Body of pancreas (tissue), 4 donors: ENCODE results near the gene FBN1. TPM values are rescaled to one million over a fixed set of nuclear protein-coding genes. Genes with fewer than 3 reads are reported as not detected.
A peak's percentile ranks its signal among the peaks of the same experiment; 100 is the strongest.

Experiments
- ATAC-seq: fragments of 150-250 bp; one replicate; pipeline ENCODE4 v1.9.1; 2016
- DNase-seq, 4 donors: peaks; one replicate each; pipeline ENCODE4 v3.0.0-alpha.2; 2019
- H3K27ac ChIP-seq, 4 donors: fragments of 200-600 bp; sonication (generic); 1 replicate in 3 of 4; 2 replicates in 1 of 4; pipeline versions ENCODE4 v1.5.1 to v1.6.1; 2016 to 2019; ENCODE audit warnings: mild to moderate bottlenecking in 1 of 4, mixed read lengths in 1 of 4, moderate library complexity in 1 of 4
- H3K27me3 ChIP-seq, 2 donors: fragments of 200-600 bp; sonication (generic); one replicate each; pipeline ENCODE4 v1.6.0; 2016; ENCODE audit warnings: mild to moderate bottlenecking in 1 of 2
- H3K36me3 ChIP-seq, 2 donors: fragments of 200-600 bp; sonication (generic); replicated peaks in 1 of 2; 2 replicates each; pipeline ENCODE4 v1.5.1; 2016; ENCODE audit warnings: low read depth in 2 of 2; ENCODE audit not compliant: insufficient read depth in 1 of 2
- H3K4me1 ChIP-seq: fragments of 200-600 bp; sonication (generic); one replicate; pipeline ENCODE4 v1.6.0; 2016
- H3K4me3 ChIP-seq, 2 donors: fragments of 200-600 bp; sonication (generic); 1 replicate in 1 of 2; 2 replicates in 1 of 2; pipeline ENCODE4 v1.5.1; 2016 to 2019
- H3K9me3 ChIP-seq, 3 donors: fragments of 200-600 bp; sonication (generic); 1 replicate in 2 of 3; 2 replicates in 1 of 3; pipeline ENCODE4 v1.5.1; 2016
- CTCF ChIP-seq, 7 experiments: fragments of 450-650 bp in 4 of 7; fragments of 200-600 bp in 3 of 7; sonication (generic) in 3 of 7; IDR thresholded peaks; one replicate each; pipeline ENCODE4 v1.5.1; 2016 to 2019; ENCODE audit warnings: antibody characterized with exemption in 7 of 7
- POLR2A ChIP-seq, 3 donors: fragments of 450-650 bp; IDR thresholded peaks; one replicate each; pipeline ENCODE4 v1.6.1; 2016; ENCODE audit warnings: antibody characterized with exemption in 3 of 3, mild to moderate bottlenecking in 2 of 3
- WGBS, 2 donors: methylation state at CpG; one replicate each; pipeline ENCODE4 v1.1.5; 2017; 5-methylcytosine and 5-hydroxymethylcytosine counted together
- intact Hi-C: fragments of 100-400 bp; cut with DNase I; formaldehyde crosslinking; loops from one replicate; pipeline ENCODE4 v1.15.1; 2023
- total RNA-seq, 2 donors: library from RNA; depleted of rRNA; stranded (reverse); fragments of >200 nt; gene quantifications; one replicate each; pipeline ENCODE4 v1.1.0, GENCODE V29; 2016

Gene FBN1
- total RNA-seq, 2 donors from 2014 or later, result 12.7 to 51.1 TPM

- no peak for DNase-seq
- no peak for ATAC-seq
- H3K4me1 ChIP-seq, result peaks cover 19% of the 10 kb centered on the region
- TF ChIP-seq CTCF (IDR thresholded peaks at IDR 0.05), result no peak
- H3K27me3 ChIP-seq, result peaks cover 0 to 4% of the 10 kb centered on the region in 2 donors
- no peaks in the 10 kb centered on the region for H3K9me3 ChIP-seq
- H3K27ac ChIP-seq, result no peak overlapping the region
- no peak overlapping the region for H3K4me3 ChIP-seq
- no peaks in the 10 kb centered on the region for H3K36me3 ChIP-seq
- intact Hi-C loops, result no loop called here
Measured at GRCh38 chr15:48647962-48648361, 2.5 kb upstream of the FBN1 start.

- DNase-seq (no peak), ATAC-seq (no peak)
- H3K27me3 ChIP-seq, result peaks cover 0 to 4% of the 10 kb centered on the region in 2 donors
- H3K36me3 ChIP-seq, result no peaks in the 10 kb centered on the region
- H3K9me3 ChIP-seq, result no peaks in the 10 kb centered on the region
- H3K4me1 ChIP-seq, result peaks cover 19% of the 10 kb centered on the region
- TF ChIP-seq CTCF (IDR thresholded peaks at IDR 0.05) (no peak), POLR2A (IDR thresholded peaks at IDR 0.05) (no peak)
- intact Hi-C loops, result no loop called here
- no peak overlapping the region for H3K4me3 ChIP-seq
- 42 to 60% methylated on average over 7 to 11 of the region's 11 CpGs for WGBS, 2 donors
- H3K27ac ChIP-seq, result peak overlapping the region in 2 of 4 donors; percentile 47 to 62
Measured at GRCh38 chr15:48646331-48646730, 822 bp upstream of the FBN1 start.

- Histone ChIP-seq H3K27me3 (peaks cover 0 to 4% of the 10 kb centered on the region in 2 donors), H3K36me3 (no peaks in the 10 kb centered on the region), H3K9me3 (no peaks in the 10 kb centered on the region), H3K4me3 (peak overlapping the region in 1 of 2 donors; percentile 52), H3K4me1 (peaks cover 19% of the 10 kb centered on the region), H3K27ac (peak overlapping the region in 3 of 4 donors; percentile 33 to 62 (median 47))
- TF ChIP-seq POLR2A (IDR thresholded peaks at IDR 0.05) (no peak), CTCF (IDR thresholded peaks at IDR 0.05) (no peak)
- peak in 3 of 4 donors; percentile 11 to 16 (median 15) for DNase-seq
- WGBS, 2 donors, result 0 to 1% methylated on average over 10 to 79 of the region's 79 CpGs
- peak; percentile 49 for ATAC-seq
- intact Hi-C loops, result no loop called here
Measured at GRCh38 chr15:48644827-48645557, 517 bp downstream of the FBN1 start.

- TF ChIP-seq POLR2A (IDR thresholded peaks at IDR 0.05) (no peak), CTCF (IDR thresholded peaks at IDR 0.05) (no peak)
- 1 to 2% methylated on average over 13 to 26 of the region's 26 CpGs for WGBS, 2 donors
- DNase-seq (peak in 1 of 4 donors; percentile 14), ATAC-seq (no peak)
- Histone ChIP-seq H3K36me3 (no peaks in the 10 kb centered on the region), H3K27ac (peak overlapping the region in 2 of 4 donors; percentile 47 to 62), H3K27me3 (peaks cover 0 to 4% of the 10 kb centered on the region in 2 donors), H3K4me3 (no peak overlapping the region), H3K9me3 (no peaks in the 10 kb centered on the region), H3K4me1 (peaks cover 19% of the 10 kb centered on the region)
- intact Hi-C loops, result no loop called here
Measured at GRCh38 chr15:48644467-48644826, 1.1 kb downstream of the FBN1 start.
